Measurements from ENCODE around the gene SMIM26. TPM values are rescaled to one million over a fixed set of nuclear protein-coding genes. Genes with fewer than 3 reads are reported as not detected.

The SMIM26 gene
- total and polyA plus RNA-seq, 2 of the 8 experiments (the other 6 are each of a cell fraction or from before 2014, with no cell fraction given), result 69.8 to 95.0 TPM

DNA sequence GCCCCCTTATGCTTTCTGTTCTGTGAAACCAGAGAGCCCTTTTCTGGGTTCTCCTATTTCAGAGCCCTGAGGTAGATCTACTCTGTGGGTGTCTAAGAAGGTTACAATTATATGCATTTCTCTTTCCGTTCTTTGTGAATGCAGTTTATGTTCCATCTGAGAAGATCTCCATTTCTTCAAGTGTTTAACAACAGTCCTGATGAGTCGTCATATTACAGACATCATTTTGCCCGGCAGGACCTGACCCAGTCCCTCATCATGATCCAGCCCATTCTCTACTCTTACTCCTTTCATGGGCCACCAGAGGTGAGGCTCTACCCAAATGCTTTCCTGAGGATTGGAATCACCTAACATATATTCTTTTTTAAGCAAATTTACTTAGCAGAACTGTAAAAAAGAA lies 18.8 kb upstream of the SMIM26 start (continued):
- TF ChIP-seq SIX5 (IDR thresholded peaks at IDR 0.05; ENCODE audit: low read depth, low read length), result no peak

All from H1 (cell line).